ENCODE measurements around the gene GNG10.
"Not testable (repeated sequence)": the region's sequence is repeated elsewhere in the genome, so short reads cannot be mapped to it uniquely, and the experiment has no call there.

Gene GNG10

DNA sequence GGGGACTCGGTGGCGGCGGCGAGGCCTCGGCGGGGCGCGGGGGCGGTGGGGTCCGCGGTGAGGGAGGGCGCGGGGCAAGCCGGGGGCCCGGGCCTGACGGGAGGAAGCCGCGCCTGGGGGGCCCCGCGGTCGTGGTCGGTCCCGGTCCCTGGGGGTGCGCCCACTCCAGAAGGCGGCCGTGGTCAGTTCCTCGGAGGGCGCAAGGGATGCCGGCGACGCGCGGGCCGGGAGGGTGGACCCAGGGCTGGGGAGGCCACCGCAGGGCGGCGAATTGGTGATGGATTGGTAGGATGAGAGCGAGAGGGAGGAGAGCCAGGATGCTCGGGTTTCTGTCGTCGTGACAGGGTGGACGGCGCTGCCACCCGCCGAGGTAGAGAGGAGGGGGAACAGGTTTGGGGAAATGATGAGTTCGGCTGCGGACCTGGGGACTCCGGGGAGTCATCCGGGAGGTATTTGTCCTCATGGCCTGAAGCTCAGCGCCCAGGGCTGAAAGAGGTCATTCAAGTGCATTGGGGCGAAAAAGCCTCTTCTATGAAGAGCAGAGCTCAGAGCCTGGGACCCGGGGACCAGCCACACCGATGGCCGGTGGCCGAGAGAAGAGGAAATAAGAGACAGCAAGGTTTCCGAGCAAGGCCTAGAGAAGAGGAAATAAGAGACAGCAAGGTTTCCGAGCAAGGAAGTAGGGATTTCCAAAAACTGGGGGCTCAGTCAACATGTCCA, 557 bp downstream of the GNG10 start:
- TF ChIP-seq, protein P1, sequence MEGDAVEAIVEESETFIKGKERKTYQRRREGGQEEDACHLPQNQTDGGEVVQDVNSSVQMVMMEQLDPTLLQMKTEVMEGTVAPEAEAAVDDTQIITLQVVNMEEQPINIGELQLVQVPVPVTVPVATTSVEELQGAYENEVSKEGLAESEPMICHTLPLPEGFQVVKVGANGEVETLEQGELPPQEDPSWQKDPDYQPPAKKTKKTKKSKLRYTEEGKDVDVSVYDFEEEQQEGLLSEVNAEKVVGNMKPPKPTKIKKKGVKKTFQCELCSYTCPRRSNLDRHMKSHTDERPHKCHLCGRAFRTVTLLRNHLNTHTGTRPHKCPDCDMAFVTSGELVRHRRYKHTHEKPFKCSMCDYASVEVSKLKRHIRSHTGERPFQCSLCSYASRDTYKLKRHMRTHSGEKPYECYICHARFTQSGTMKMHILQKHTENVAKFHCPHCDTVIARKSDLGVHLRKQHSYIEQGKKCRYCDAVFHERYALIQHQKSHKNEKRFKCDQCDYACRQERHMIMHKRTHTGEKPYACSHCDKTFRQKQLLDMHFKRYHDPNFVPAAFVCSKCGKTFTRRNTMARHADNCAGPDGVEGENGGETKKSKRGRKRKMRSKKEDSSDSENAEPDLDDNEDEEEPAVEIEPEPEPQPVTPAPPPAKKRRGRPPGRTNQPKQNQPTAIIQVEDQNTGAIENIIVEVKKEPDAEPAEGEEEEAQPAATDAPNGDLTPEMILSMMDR (IDR thresholded peaks at IDR 0.05; ENCODE audit: extremely low read depth, insufficient read depth, missing control alignments) = no peak
- in situ Hi-C loops (cut with MboI; ENCODE audit: low pct_unique_long_range_greater_than_20kb, low sequenced_read_pairs, unreplicated experiment) = no loop called here
- peak; percentile 64 for DNase-seq (ENCODE audit: low spot score)

DNA sequence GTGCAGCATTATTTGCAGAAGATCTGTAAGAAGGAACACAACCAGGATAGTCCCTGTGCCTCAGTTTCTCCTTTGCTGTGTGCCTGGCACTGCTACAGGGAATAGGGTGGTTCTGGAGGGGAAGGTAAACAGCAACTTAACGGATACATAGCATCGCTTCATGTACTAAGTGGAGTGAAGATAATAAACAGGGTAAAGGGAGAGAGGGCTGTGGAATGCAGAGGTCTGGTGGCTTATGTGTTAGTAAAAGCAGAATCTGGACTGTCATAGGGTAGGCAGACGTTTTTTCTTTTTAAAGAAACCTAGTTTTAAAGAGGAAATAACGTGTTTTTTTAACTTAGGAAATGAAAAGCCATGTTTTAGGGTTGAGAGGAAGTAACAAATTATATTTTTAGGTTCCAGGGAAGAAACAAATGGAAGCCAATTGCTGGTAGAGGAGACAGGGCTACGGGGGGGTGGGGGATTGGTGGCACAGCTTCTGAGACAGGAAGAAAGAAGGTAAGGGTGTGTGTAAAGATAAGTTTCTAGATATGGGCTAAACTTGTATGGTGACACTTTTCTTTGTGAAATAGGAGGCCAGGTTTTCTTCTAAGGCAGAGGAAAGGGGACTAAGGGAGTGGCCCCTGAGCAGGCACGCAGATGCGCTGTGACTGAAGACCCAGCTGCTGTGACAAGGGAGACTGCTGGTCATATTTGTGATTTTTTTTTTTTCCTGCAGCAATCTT, 1.3 kb downstream of the GNG10 start:
- in situ Hi-C loops (cut with MboI; ENCODE audit: low pct_unique_long_range_greater_than_20kb, low sequenced_read_pairs, unreplicated experiment) = no loop called here
- TF ChIP-seq, protein P1 (IDR thresholded peaks at IDR 0.05; ENCODE audit: extremely low read depth, insufficient read depth, missing control alignments) = no peak
- DNase-seq (ENCODE audit: low spot score) = no peak

DNA sequence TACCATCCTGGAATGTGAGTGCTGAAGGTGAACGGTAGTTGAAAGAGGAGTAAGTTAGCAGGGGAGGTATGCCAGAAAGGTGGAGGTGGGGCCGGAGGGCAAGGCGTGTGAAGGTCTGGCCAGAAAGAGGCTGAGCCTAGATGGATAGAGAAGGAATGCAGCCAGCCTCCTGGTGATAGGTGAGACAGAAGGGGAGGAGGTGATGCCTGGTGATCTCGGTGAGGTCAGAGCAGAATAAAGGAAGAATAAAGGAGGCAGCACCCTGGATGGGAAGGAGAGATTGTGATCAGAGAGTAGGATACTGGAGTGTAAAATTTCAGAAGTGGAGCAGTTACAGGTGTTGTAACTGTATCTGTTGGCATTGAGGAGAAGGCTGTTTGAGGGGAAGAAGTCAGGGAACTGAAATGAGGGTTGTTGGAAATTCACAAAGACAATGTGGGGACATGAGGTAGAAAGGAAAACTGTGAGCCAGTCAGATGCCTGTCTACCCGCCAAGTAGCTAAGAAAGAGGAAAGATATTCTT, 2.0 kb downstream of the GNG10 start:
- no peak for DNase-seq (ENCODE audit: low spot score)
- TF ChIP-seq, protein P1 (IDR thresholded peaks at IDR 0.05; ENCODE audit: extremely low read depth, insufficient read depth, missing control alignments) = no peak
- in situ Hi-C loops (cut with MboI; ENCODE audit: low pct_unique_long_range_greater_than_20kb, low sequenced_read_pairs, unreplicated experiment) = no loop called here

DNA sequence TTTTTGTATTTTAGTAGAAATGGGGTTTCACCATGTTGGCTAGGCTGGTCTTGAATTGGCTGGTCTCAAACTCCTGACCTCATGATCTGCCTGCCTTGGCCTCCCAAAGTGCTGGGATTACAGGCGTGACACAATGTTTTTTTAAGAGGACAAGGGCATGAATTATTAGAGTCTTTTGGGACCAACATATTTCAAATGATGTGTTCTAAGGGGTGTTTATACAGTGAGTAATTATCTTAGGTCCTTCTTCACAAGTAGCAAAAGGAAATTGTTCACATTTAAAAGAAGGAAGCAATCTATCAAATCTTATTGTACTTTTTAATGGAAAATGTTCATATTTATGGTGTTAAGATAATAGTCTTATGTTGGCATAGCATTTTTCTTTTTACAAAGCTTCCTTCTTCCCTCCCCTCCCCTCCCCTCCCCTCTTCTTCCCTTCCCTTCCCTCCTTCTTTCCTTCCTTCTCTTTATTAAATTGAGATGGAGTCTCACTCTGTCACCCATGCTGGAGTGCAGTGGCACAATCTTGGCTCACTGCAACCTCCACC, 6.7 kb downstream of the GNG10 start:
- in situ Hi-C loops (cut with MboI; ENCODE audit: low pct_unique_long_range_greater_than_20kb, low sequenced_read_pairs, unreplicated experiment) = no loop called here
- no peak for DNase-seq (ENCODE audit: low spot score)
- TF ChIP-seq, protein P1 (IDR thresholded peaks at IDR 0.05; ENCODE audit: extremely low read depth, insufficient read depth, missing control alignments) = no peak

DNA sequence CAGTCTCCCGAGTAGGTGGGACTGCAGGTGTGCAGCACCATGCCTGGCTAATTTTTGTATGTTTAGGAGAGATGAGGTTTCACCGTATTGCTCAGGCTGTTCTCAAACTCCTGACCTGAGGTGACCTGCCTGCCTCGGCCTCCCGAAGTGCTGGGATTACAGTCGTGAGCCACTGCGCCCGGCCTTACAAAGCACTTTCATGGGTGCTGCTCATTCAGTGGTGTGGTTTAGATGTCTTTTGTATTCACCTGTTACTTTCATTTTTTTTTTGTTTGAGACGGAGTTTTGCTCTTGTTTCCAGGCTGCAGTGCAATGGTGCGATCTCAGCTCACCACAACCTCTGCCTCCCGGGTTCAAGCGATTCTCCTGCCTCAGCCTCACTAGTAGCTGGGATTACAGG, 7.2 kb downstream of the GNG10 start:
- DNase-seq (ENCODE audit: low spot score); in situ Hi-C loops (cut with MboI; ENCODE audit: low pct_unique_long_range_greater_than_20kb, low sequenced_read_pairs, unreplicated experiment): not testable (repeated sequence)

DNA sequence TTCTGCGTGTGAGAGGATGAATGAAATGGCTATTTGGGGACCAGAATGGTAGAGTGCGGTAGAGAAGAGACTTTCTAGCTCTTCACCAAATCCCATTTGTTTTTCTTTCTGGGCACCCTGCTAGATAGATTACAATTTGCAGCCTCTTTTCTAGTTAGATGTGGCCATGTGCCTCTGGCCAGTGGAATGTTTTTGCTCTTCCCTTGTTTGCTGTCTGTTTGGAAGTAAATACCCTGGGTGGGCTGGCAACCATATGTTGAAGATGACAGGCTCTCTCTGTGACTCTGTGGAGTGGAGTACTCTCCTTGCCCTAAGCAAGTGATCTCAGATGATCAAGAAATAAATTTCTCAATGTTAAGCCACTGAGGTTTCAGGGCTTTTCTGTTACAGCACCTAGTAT, 12.9 kb downstream of the GNG10 start:
- in situ Hi-C loops (cut with MboI; ENCODE audit: low pct_unique_long_range_greater_than_20kb, low sequenced_read_pairs, unreplicated experiment) = no loop called here
- TF ChIP-seq, protein P1 (IDR thresholded peaks at IDR 0.05; ENCODE audit: extremely low read depth, insufficient read depth, missing control alignments) = no peak
- no peak for DNase-seq (ENCODE audit: low spot score)

DNA sequence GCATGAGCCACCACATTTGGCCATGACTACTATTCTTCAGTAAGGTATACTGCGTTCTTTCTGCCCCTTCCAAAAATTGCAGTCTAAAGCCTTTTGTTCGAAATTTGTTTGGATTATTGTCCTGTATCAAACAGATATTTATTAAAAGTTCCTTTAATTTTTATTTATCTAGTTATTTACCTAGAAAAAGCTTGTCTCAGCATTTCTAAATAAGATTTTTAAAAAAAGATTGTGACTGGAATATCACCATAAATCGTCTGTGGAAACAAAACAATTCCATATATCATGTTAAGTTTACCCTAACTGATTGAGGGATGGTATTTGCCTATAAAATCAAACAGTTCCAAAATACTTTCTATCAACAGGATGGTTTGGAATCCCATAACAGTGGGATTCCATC, 14.7 kb downstream of the GNG10 start:
- TF ChIP-seq, protein P1 (IDR thresholded peaks at IDR 0.05; ENCODE audit: extremely low read depth, insufficient read depth, missing control alignments) = no peak
- no peak for DNase-seq (ENCODE audit: low spot score)
- in situ Hi-C loops (cut with MboI; ENCODE audit: low pct_unique_long_range_greater_than_20kb, low sequenced_read_pairs, unreplicated experiment) = no loop called here
